Gastroesophageal sphincter (tissue), 3 donors: ENCODE data around the gene C17orf100.

Experiments used
- POLR2AphosphoS5 ChIP-seq: sonication (generic); formaldehyde crosslinking; IDR thresholded peaks from one replicate; pipeline ENCODE4 v1.6.1; 2017; ENCODE audit warnings: antibody characterized with exemption
- TF ChIP-seq, protein P1 (sequence below), 4 experiments: fragments of 200-600 bp in 2 of 4; fragments of 450-650 bp in 2 of 4; sonication (generic) in 1 of 4; IDR thresholded peaks; one replicate each; pipeline ENCODE4 v1.5.1; 2017 to 2019; ENCODE audit warnings: antibody characterized with exemption in 4 of 4, mild to moderate bottlenecking in 2 of 4, moderate library complexity in 2 of 4

DNA sequence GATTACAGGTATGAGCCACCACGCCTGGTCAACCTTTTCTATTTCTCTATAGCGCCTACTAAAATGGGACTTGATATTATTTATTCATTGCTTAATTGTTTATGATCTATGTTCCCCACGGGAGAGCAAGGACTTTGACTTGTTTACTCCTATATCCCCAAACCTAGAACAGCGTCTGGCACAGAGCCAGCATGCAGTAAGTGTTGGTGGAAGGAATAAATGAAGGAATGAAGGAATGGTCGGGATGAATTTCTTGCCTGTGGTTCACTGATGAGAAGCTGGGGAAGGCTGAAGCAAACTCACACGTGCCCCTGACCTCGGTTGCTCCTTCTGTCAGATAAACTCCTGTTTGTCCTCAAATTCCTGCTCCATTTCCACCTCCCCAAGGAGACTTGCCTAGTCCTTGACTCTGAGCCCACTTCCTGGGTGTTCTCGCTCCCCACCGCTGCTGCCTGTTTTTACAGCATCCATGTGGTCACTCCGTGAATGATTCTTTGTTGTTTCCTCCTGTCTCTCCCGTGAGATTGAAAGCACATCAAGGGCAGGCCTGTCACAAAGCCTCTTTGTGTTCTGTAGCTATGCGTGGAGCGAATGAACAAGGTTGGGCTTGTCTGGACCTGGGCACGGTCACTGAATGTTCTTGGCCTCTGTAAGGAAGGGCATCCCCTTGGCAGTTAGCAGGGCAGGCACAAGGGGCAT, 17.3 kb downstream of the C17orf100 start:
- TF ChIP-seq, protein P1, sequence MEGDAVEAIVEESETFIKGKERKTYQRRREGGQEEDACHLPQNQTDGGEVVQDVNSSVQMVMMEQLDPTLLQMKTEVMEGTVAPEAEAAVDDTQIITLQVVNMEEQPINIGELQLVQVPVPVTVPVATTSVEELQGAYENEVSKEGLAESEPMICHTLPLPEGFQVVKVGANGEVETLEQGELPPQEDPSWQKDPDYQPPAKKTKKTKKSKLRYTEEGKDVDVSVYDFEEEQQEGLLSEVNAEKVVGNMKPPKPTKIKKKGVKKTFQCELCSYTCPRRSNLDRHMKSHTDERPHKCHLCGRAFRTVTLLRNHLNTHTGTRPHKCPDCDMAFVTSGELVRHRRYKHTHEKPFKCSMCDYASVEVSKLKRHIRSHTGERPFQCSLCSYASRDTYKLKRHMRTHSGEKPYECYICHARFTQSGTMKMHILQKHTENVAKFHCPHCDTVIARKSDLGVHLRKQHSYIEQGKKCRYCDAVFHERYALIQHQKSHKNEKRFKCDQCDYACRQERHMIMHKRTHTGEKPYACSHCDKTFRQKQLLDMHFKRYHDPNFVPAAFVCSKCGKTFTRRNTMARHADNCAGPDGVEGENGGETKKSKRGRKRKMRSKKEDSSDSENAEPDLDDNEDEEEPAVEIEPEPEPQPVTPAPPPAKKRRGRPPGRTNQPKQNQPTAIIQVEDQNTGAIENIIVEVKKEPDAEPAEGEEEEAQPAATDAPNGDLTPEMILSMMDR (IDR thresholded peaks at IDR 0.05): no peak
- TF ChIP-seq POLR2AphosphoS5: no peak
